Transverse colon (tissue), 4 donors: ENCODE measurements around the gene ROBO1. TPM values are rescaled to one million over a fixed set of nuclear protein-coding genes. Genes with fewer than 3 reads are reported as not detected.

Experiments used
- DNase-seq: peaks from one replicate; pipeline ENCODE4 v3.0.0-alpha.2; 2019
- H3K27ac ChIP-seq, 4 donors: fragments of 200-600 bp; sonication (generic); 2 replicates each; pipeline ENCODE4 v1.5.1; 2016 to 2018; ENCODE audit warnings: inconsistent platforms in 4 of 4
- H3K27me3 ChIP-seq: fragments of 200-600 bp; sonication (generic); 2 replicates; pipeline ENCODE4 v1.5.1; 2017; ENCODE audit warnings: inconsistent platforms
- H3K36me3 ChIP-seq, 4 donors: fragments of 200-600 bp; sonication (generic); 2 replicates each; pipeline ENCODE4 v1.5.1; 2017 to 2019; ENCODE audit warnings: inconsistent platforms in 4 of 4
- H3K4me1 ChIP-seq, 4 donors: fragments of 200-600 bp; sonication (generic); 2 replicates each; pipeline ENCODE4 v1.5.1; 2017 to 2020; ENCODE audit warnings: inconsistent platforms in 4 of 4
- H3K4me3 ChIP-seq, 4 donors: fragments of 200-600 bp; sonication (generic); 1 replicate in 1 of 4; 2 replicates in 3 of 4; pipeline versions ENCODE4 v1.5.1 to v1.6.1; 2017 to 2019; ENCODE audit warnings: inconsistent platforms in 4 of 4
- H3K9me3 ChIP-seq, 2 donors: fragments of 200-600 bp; sonication (generic); 2 replicates each; pipeline ENCODE4 v1.5.1; 2017 to 2019; ENCODE audit warnings: inconsistent platforms in 2 of 2
- CTCF ChIP-seq, 5 experiments: fragments of 200-600 bp in 3 of 5; fragments of 450-650 bp in 2 of 5; sonication (generic) in 3 of 5; IDR thresholded peaks; 1 replicate in 2 of 5; 2 replicates in 3 of 5; pipeline ENCODE4 v1.5.1; 2016 to 2017; ENCODE audit warnings: antibody characterized with exemption in 5 of 5, inconsistent platforms in 3 of 5, mild to moderate bottlenecking in 2 of 5, moderate library complexity in 1 of 5
- EP300 ChIP-seq: sonication (generic); formaldehyde crosslinking; IDR thresholded peaks from one replicate; pipeline ENCODE4 v1.6.1; 2017; ENCODE audit warnings: antibody characterized with exemption, low read depth
- POLR2A ChIP-seq: fragments of 450-650 bp; IDR thresholded peaks from one replicate; pipeline ENCODE4 v1.6.1; 2016; ENCODE audit warnings: antibody characterized with exemption, mild to moderate bottlenecking, moderate library complexity
- POLR2AphosphoS5 ChIP-seq, 3 donors: sonication (generic); formaldehyde crosslinking; IDR thresholded peaks; one replicate each; pipeline ENCODE4 v1.6.1; 2016; ENCODE audit warnings: antibody characterized with exemption in 3 of 3
- WGBS, 2 donors: methylation state at CpG; one replicate each; pipeline ENCODE4 v1.1.5; 2018; ENCODE audit warnings: low coverage in 1 of 2; 5-methylcytosine and 5-hydroxymethylcytosine counted together
- in situ Hi-C, 4 donors: fragments of 200-750 bp; cut with MboI; loops; one replicate each; pipeline versions ENCODE4 v1.15.0 to v1.15.1; 2017; ENCODE audit warnings: low sequenced_read_pairs in 3 of 4, low pct_ligation_motif_present in 1 of 4, low pct_unique_long_range_greater_than_20kb in 1 of 4
- intact Hi-C: fragments of 100-400 bp; cut with DNase I; formaldehyde crosslinking; loops from one replicate; pipeline ENCODE4 v1.15.1; 2023; ENCODE audit warnings: low total_unique reads
- total RNA-seq, 4 donors: library from RNA; depleted of rRNA; stranded (reverse); fragments of >200 nt; gene quantifications; one replicate each; pipeline ENCODE4 v1.1.0, GENCODE V29; 2016

ROBO1 gene
- total RNA-seq, 4 donors from 2014 or later, result 7.6 to 68.7 (median 9.1) TPM

GRCh38 chr3:79572930-79573329, 194.9 kb downstream of the ROBO1 start:
- Histone ChIP-seq H3K27ac (no peak overlapping the region), H3K9me3 (no peaks in the 10 kb centered on the region), H3K4me3 (no peak overlapping the region), H3K4me1 (no peaks in the 10 kb centered on the region), H3K36me3 (no peaks in the 10 kb centered on the region), H3K27me3 (no peaks in the 10 kb centered on the region)
- TF ChIP-seq POLR2AphosphoS5 (IDR thresholded peaks at IDR 0.05), result no peak
- no peak for TF ChIP-seq POLR2A
- TF ChIP-seq EP300, result no peak
- no peak for TF ChIP-seq CTCF (IDR thresholded peaks at IDR 0.05)
- WGBS, 2 donors, result 83 to 90% methylated on average over 5 to 7 of the region's 7 CpGs
- in situ Hi-C loops, result no loop called here
- intact Hi-C loops, result no loop called here
- no peak for DNase-seq

GRCh38 chr3:79568938-79569337, 198.9 kb downstream of the ROBO1 start:
- no peaks in the 10 kb centered on the region for H3K4me1 ChIP-seq
- no peaks in the 10 kb centered on the region for H3K36me3 ChIP-seq
- intact Hi-C loops, result no loop called here
- no peaks in the 10 kb centered on the region for H3K27me3 ChIP-seq
- DNase-seq, result no peak
- no peak overlapping the region for H3K4me3 ChIP-seq
- in situ Hi-C loops, result no loop called here
- H3K9me3 ChIP-seq, result no peaks in the 10 kb centered on the region
- TF ChIP-seq EP300, result no peak
- TF ChIP-seq POLR2AphosphoS5 (IDR thresholded peaks at IDR 0.05), result no peak
- TF ChIP-seq CTCF (IDR thresholded peaks at IDR 0.05), result no peak
- TF ChIP-seq POLR2A, result no peak
- H3K27ac ChIP-seq, result no peak overlapping the region
- 84 to 85% methylated on average over 10 of the region's 10 CpGs for WGBS, 2 donors

- no peaks in the 10 kb centered on the region for H3K36me3 ChIP-seq
- intact Hi-C loops, result no loop called here
- H3K4me1 ChIP-seq, result no peaks in the 10 kb centered on the region
- 29 to 50% methylated on average over 1 of the region's 1 CpG for WGBS, 2 donors
- no peaks in the 10 kb centered on the region for H3K27me3 ChIP-seq
- no peak for TF ChIP-seq POLR2A
- TF ChIP-seq POLR2AphosphoS5 (IDR thresholded peaks at IDR 0.05), result no peak
- TF ChIP-seq CTCF (IDR thresholded peaks at IDR 0.05), result no peak
- TF ChIP-seq EP300, result no peak
- no peak overlapping the region for H3K4me3 ChIP-seq
- in situ Hi-C loops, result no loop called here
- H3K27ac ChIP-seq, result no peak overlapping the region
- no peak for DNase-seq
- no peaks in the 10 kb centered on the region for H3K9me3 ChIP-seq
Observed at GRCh38 chr3:79564192-79564591, 203.6 kb downstream of the ROBO1 start.

GRCh38 chr3:79560698-79561097, 207.1 kb downstream of the ROBO1 start:
- H3K9me3 ChIP-seq, result no peaks in the 10 kb centered on the region
- no peak overlapping the region for H3K4me3 ChIP-seq
- no peak for DNase-seq
- 70 to 71% methylated on average over 4 of the region's 4 CpGs for WGBS, 2 donors
- H3K27me3 ChIP-seq, result no peaks in the 10 kb centered on the region
- intact Hi-C loops, result no loop called here
- TF ChIP-seq CTCF (IDR thresholded peaks at IDR 0.05), result no peak
- no peak for TF ChIP-seq POLR2AphosphoS5 (IDR thresholded peaks at IDR 0.05)
- no peak for TF ChIP-seq POLR2A
- TF ChIP-seq EP300, result no peak
- H3K27ac ChIP-seq, result no peak overlapping the region
- in situ Hi-C loops, result no loop called here
- H3K36me3 ChIP-seq, result no peaks in the 10 kb centered on the region
- no peaks in the 10 kb centered on the region for H3K4me1 ChIP-seq
